ENCODE data around the gene CHKA.

The CHKA gene

DNA sequence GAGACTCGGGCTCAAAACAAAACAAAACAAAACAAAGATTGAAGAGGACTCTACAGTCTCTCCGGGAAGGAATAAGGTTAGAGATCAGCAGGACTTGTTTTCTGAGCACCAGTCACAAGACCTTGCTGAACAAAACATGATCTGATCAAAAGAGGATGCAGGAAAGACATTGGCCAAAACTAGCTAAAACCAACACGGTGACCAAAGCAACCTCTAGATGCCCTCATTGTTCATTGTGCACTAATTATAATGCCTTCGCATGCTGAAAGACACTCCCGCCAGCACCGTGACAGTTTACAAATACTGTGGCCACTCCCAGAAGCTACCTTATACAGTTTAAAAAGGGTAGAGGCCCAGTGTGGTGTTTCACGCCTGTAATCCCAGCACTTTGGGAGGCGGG, 15.7 kb upstream of the CHKA start:
- no peak for DNase-seq
- TF ChIP-seq GATA1 (IDR thresholded peaks at IDR 0.05; ENCODE audit: low read depth, low read length): no peak
- no peak for TF ChIP-seq POLR2A (IDR thresholded peaks at IDR 0.05; ENCODE audit: low read length)

DNA sequence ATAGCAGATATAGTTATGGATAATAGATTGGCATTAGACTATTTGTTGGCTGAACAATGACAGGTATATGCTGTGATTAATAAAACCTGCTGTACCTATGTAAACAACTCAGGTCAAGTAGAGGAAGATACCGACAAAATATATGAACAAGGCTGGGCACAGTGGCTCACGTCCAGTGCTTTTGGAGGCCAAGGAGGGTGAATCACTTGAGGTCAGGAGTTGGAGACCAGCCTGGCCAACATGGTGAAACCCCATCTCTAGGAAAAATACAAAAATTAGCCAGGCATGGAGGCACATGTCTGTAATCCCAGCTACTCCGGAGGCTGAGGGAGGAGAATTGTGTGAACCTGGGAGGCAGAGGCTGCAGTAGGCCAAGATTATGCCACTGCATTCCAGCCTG, 14.0 kb upstream of the CHKA start:
- DNase-seq: no peak

DNA sequence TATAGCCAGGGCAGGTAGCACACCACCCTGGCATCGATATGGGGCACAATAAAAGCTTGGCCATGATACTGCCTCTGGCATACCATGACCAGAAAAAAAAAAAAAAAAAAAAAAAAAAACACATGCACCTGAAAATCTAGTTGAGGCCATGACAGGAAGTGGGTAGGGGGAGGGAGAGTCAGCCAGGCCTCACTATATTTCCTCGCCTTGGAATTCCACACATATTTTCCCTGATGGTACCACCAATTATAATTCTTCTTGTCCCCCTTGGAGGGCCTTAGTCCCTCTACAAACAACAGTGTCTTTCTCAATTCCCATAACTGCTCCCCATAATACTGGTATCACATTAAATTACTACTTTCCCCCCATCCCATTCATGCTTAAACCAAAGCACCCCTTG, 12.6 kb upstream of the CHKA start:
- no peak for DNase-seq
- TF ChIP-seq POLR2A (IDR thresholded peaks at IDR 0.05; ENCODE audit: low read length) (no peak), GATA1 (IDR thresholded peaks at IDR 0.05; ENCODE audit: low read depth, low read length) (no peak)

More for the DNA sequence above, 14.0 kb upstream of the CHKA start:
- TF ChIP-seq POLR2A (IDR thresholded peaks at IDR 0.05; ENCODE audit: low read length) (no peak), GATA1 (IDR thresholded peaks at IDR 0.05; ENCODE audit: low read depth, low read length) (no peak)

DNA sequence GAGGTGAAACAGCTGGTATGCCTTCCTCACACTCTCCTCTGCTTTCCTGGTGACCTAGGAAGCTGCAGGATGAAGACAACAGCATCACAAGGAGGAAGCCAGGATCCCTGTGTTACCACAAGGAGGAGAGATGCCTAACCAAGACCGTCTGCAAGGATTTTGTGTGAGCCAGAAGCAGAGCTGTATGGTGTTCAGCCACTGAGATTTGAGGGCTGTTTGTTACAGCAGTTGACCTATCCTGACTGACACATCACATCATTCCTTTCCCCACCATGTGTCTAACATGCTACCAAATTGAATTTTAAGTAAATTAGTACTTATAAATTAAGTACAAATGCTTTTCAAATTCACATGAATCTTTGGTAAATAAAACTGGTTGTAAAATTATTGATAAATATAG, 8.9 kb upstream of the CHKA start:
- TF ChIP-seq POLR2A (IDR thresholded peaks at IDR 0.05; ENCODE audit: low read length) (no peak), GATA1 (IDR thresholded peaks at IDR 0.05; ENCODE audit: low read depth, low read length) (no peak)

DNA sequence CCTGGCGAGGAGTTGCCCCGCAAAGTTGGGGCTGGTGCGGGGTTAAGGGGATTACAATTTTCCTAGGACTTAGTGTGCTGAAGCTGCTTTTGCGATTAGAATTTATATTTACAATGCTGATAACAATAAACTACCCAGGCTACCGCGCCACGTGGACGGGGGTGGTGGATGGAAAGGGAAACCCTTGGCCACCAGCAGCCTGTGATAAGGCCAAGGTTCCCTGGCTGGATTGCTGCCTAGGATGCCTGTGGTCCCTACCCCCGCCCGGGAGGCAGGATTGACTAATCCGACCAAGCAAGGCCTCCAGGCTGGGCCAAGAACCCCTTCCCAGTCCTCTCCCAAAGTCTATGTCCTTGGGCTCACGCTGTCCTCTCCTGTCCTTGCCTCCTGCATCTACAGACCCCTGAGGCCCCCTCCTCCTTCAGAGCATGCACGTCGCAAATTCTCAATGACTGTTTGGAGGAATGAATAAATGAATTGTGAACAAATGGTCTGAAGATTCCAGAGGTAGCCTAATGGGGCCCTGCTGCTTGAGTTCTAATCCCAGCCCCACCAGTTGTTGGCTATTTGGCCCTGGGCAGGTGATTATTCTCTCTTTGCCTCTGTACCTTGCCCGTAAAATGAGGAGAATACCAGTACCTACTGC, 7.6 kb upstream of the CHKA start:
- TF ChIP-seq POLR2A (IDR thresholded peaks at IDR 0.05; ENCODE audit: low read length) (no peak), GATA1 (IDR thresholded peaks at IDR 0.05; ENCODE audit: low read depth, low read length) (no peak)
- peak; percentile 59 to 77 for DNase-seq

More for the DNA sequence above, 8.9 kb upstream of the CHKA start:
- no peak for DNase-seq

DNA sequence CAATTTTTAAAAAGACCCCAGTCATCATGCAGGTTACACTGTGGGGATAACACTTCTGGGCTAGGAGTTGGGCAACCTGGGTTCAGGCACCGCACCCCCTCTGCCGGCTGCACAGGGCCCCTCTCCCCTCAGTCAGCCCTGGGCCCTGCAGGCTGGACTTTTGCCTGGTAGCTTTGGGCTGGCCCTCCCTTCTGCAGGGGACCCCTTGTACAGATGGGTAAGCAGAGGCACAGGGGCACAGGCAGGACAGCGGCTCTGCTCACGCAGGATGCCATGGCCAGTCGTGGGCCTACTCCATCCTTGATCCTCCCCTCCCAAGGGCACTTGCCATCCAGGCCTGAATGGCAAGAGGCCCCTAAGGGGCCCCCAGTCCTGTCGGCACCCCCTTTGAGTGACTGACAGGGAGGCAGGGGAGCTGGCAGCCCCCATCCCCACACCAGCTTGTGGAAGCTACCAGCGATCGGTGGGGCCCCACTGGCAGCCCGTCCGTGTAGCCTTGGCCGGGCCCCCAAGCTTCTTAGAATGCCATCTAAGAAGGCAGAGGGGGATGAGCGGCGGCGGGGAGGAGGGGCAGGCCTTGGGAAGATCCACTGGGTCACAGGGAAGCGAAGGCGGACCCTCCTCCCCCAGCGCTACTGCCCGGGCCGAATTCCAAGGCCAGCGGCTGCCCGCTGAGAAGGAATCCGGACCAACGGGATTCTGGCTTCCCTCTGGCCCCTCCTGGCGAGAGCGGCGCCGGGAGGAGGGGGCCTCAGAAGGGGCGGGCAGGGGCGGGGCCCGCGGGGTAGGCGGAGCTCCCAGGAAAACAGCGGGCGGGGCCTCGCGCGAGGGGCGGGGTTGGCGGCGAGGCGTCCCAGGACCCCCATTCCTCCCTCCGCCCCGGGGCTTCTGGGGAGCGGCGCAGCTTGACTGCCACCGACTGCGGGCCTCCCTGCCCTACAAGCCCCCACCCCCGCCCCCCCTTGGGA, 6.8 kb upstream of the CHKA start:
- DNase-seq: peak; percentile 59 to 73
- no peak for TF ChIP-seq GATA1 (IDR thresholded peaks at IDR 0.05; ENCODE audit: low read depth, low read length)
- no peak for TF ChIP-seq POLR2A (IDR thresholded peaks at IDR 0.05; ENCODE audit: low read length)

DNA sequence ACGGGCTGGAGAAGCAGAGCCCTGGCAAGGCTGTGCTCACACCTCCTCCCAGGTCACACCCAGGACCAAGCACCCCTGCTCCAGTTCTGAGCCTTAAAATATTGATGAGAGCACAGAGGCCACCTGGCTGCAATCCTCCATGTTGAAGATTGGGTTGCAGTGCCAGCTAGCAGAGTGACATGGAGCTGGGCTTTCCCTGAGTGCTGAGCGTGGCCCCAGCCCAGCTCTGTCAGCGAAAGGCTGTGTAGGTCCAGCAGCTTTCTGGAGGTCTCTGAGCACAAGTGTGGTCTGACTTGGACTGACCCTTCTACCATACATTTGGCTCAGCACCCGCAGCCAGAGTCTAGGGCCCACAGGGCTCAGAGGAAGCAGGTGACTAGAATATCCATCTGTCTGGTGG, 4.0 kb upstream of the CHKA start:
- no peak for TF ChIP-seq POLR2A (IDR thresholded peaks at IDR 0.05; ENCODE audit: low read length)
- TF ChIP-seq GATA1 (IDR thresholded peaks at IDR 0.05; ENCODE audit: low read depth, low read length): no peak
- DNase-seq: no peak

DNA sequence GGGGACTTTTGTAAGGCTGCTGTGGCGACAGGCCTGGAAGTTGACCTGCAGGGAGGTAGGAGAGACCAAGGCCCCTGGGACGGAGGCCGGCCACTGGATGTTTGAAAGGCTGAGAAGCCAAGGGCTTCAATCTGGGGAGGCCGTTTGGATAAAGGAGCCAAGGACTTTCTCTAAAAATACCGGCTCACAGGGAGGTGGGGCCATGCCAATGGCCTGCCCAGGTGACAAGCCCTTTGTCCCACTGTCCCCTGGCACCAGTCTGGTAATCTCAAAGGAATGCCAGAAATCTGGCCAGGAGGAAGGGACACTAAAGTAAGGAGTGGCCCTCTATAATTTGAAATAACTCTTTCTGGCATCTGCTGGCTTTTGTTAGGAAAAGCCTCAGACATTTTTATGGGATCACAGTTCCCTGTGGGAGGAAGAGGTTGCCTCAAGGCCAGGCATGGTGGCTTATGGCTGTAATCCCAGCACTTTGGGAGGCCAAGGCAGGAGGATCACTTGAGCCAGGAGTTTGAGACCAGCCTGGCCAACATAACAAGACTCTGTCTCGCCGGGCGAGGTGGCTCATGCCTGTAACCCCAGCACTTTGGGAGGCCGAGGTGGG, 1.9 kb upstream of the CHKA start:
- no peak for DNase-seq
- TF ChIP-seq GATA1 (IDR thresholded peaks at IDR 0.05; ENCODE audit: low read depth, low read length): no peak
- no peak for TF ChIP-seq POLR2A (IDR thresholded peaks at IDR 0.05; ENCODE audit: low read length)

DNA sequence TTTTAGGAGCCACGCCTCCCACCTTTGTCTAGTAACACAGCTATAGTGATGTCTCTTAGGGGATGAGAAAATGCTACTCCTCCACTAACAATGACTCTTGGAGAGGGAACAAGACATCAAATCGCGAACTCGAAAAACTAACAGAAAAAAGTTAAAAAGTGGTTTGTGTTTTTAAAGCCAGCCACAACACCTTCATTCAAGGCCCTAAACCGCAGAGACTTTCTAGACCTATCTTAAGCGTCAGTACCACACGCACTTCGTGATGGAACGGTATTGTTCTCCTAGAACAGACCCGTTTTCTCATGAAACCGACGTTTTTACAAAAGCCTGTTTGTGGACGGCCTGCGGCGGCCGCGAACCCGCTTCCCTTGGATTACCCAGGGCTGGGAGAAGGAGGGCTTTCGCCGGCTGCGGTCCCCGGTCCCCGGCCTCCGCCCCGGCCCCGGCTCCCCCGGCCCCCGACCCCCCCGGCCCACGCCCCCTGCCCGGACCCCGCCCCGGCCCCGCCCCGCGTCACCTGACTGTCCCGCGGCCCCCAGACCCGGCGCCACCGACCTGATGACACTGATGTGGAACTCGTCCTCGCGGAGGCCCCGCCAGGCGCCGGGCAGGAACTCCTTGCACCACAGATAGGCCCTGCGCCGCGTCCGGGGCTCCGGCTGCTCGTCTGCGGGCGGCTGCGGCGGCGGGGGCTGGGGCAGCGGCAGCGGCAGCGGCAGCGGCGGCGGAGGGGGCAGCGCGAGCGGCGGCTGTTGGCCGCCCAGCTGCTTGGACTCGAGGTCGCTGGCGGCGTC, 718 bp downstream of the CHKA start:
- TF ChIP-seq GATA1 (IDR thresholded peaks at IDR 0.05; ENCODE audit: low read depth, low read length) (no peak), POLR2A (IDR thresholded peaks at IDR 0.05; ENCODE audit: low read length) (no peak)
- peak; percentile 81 to 83 for DNase-seq

DNA sequence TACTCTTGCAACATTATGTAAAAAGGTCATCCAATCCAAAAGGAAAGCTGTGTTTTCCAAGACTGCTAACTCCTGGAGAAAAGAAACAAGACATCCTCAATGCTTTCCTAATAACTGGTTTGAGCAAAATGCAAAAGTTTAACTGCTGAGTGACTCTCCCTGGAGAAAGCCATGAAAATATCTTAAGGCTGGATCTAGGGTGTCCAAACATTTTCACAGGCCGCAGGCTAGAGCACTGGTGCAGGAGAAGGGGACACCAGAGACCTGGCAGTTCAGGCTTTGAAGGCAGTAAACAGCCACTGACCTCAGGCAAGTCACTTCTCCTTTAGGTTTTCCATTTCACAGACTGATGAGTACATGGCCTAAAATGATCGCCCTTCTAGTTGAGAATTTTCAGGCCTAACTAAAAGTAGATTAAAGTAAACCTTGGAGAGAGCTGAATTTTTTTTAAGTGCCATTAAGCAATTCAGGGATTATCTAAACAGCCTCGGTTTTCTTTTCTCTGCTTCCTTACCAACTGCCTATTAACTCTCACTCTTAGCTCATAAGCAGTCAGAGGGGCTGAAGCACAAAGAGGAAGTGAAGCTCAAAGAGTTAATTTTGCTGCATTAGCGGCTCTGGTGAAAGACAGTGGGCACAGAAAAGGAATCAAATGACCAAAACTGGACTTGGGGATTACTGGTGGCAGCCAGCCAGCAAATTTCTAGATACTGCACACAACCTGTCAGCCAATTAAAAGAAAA, 2.3 kb downstream of the CHKA start:
- TF ChIP-seq GATA1 (IDR thresholded peaks at IDR 0.05; ENCODE audit: low read depth, low read length) (no peak), POLR2A (IDR thresholded peaks at IDR 0.05; ENCODE audit: low read length) (peak; percentile 13)
- DNase-seq: peak; percentile 44 to 51

DNA sequence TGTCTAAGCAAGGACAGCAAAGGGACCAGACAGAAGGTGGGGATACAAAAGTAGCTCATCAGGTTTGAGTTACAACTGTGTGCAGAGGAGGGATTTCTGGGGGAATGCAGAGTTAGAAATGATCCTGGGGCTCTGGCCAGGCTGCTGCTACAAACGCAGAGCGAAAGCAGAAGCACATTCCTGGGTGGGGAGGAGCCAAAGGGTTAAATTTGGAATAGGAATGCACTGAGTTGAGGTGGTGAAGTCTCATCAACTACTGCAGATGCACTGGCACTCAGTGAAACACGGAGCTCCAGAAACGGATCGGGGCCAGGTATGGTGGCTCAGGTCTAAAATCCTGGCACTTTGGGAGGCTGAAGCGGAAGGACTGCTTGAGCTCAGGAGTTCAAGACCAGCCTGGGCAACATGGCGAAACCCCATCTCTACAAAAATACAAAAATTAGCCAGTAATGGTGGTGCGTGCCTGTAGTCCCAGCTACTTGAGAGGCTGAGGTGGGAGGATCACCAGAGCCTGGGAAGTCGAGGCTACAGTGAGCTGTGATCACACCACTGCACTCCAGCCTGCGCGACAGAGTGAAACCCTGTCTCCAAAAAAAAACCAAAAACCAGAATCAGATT, 3.2 kb downstream of the CHKA start:
- no peak for TF ChIP-seq POLR2A (IDR thresholded peaks at IDR 0.05; ENCODE audit: low read length)
- no peak for TF ChIP-seq GATA1 (IDR thresholded peaks at IDR 0.05; ENCODE audit: low read depth, low read length)
- DNase-seq: no peak

DNA sequence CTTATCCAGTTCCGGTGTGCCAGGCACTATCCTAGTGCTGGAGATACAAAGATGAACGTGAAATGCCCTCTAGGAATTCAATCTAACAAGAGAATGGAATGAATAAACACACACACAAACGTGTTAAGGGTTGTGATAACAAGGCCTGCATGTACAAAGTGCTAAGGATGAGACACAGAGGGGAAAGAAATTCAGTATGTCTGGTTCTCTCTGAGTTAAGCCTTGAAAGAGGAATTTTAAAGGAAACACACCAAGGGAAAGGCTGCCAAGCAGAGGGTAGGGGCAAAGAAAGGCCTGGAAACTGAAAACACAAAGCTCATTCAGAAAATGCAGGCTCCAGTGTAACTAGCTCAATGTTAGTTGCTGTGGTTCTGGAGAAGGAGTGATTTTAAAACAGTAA, 4.2 kb downstream of the CHKA start:
- TF ChIP-seq POLR2A (IDR thresholded peaks at IDR 0.05; ENCODE audit: low read length) (no peak), GATA1 (IDR thresholded peaks at IDR 0.05; ENCODE audit: low read depth, low read length) (no peak)
- DNase-seq: no peak
